ENCODE results near the gene CEP44. TPM values are rescaled to one million over a fixed set of nuclear protein-coding genes. Genes with fewer than 3 reads are reported as not detected.

CEP44 gene
- total and polyA plus RNA-seq, 2 of the 4 experiments (the other 2 are of a cell fraction), result 3.5 to 9.5 TPM

GRCh38 chr4:174304664-174305063 is 21.0 kb downstream of the CEP44 start:
- no CpG with 5 or more reads among the region's 1 CpG for WGBS, 2 experiments (ENCODE audit: extremely low coverage in 2 of 2, insufficient read length in 1 of 2)
- BruUV-seq (replicated peaks), result no TSS peak
- POLR2A ChIA-PET (ENCODE audit: unreplicated experiment), result no interaction called here

More at GRCh38 chr4:174304664-174305063, 21.0 kb downstream of the CEP44 start:
- H3K36me3 ChIP-seq (ENCODE audit: control insufficient read depth, insufficient read depth, low read length), result no peaks in the 10 kb centered on the region
- no peak overlapping the region for H3K4ac ChIP-seq (ENCODE audit: low read depth, low read length)
- no peak overlapping the region for H3K27ac ChIP-seq (ENCODE audit: insufficient read depth, low read length)
- DNase-seq (no peak), ATAC-seq (ENCODE audit: low read depth) (no peak)
- H3K4me3 ChIP-seq (ENCODE audit: insufficient read depth, low read depth, low read length), result no peak overlapping the region
- no peak overlapping the region for H2BK5ac ChIP-seq (ENCODE audit: low read depth, low read length, poor library complexity, severe bottlenecking)
- H3K9me1 ChIP-seq (ENCODE audit: insufficient read depth, low read length), result no peaks in the 10 kb centered on the region
- H2AK9ac ChIP-seq (replicated peaks; ENCODE audit: low read depth, low read length, poor library complexity), result no peak overlapping the region
- no peak overlapping the region for H2BK20ac ChIP-seq (ENCODE audit: low read depth, low read length)
- no peak overlapping the region for H2AK5ac ChIP-seq (ENCODE audit: low read depth, low read length)
- intact Hi-C loops (cut with micrococcal nuclease), result no loop called here
- no peak overlapping the region for H4K8ac ChIP-seq (ENCODE audit: low read depth in 2 of 2, low read length in 2 of 2)
- H2BK120ac ChIP-seq (ENCODE audit: low read depth, low read length), result no peak overlapping the region
- in situ Hi-C loops (cut with MboI; ENCODE audit: low sequenced_read_pairs), result loop anchor here (25.0 kb wide), 1 partner anchor 792 kb away; no protein-coding TSS in a partner anchor
- no peak overlapping the region for H3K4me2 ChIP-seq (ENCODE audit: low read depth, low read length)
- CTCF ChIA-PET, result no interaction called here
- no peak overlapping the region for H3K23ac ChIP-seq (ENCODE audit: low read depth, low read length)
- no peak overlapping the region for H2BK15ac ChIP-seq (ENCODE audit: low read depth, low read length)
- H4K20me1 ChIP-seq (ENCODE audit: insufficient read depth, low read length), result no peaks in the 10 kb centered on the region
- no peak for TF ChIP-seq NFE2L2 (IDR thresholded peaks at IDR 0.05; ENCODE audit: low read depth, low read length)
- no peak overlapping the region for H3K18ac ChIP-seq (ENCODE audit: low read depth, low read length)
- no peak overlapping the region for H2AFZ ChIP-seq (replicated peaks; ENCODE audit: low read length, poor library complexity)
- H4K91ac ChIP-seq (ENCODE audit: insufficient read depth, low read depth, low read length), result no peak overlapping the region
- H3K4me1 ChIP-seq (ENCODE audit: control insufficient read depth, insufficient read depth, low read length), result no peaks in the 10 kb centered on the region
- H4K5ac ChIP-seq (ENCODE audit: low read depth, low read length), result no peak overlapping the region
- no peak overlapping the region for H3K14ac ChIP-seq (replicated peaks; ENCODE audit: low read depth, low read length)
- H3K27me3 ChIP-seq (ENCODE audit: control insufficient read depth, insufficient read depth, low read length), result no peaks in the 10 kb centered on the region
- H3K56ac ChIP-seq (ENCODE audit: extremely low read depth, insufficient read depth, low read length), result no peak overlapping the region
- dilution Hi-C loops (cut with HindIII; ENCODE audit: low sequenced_read_pairs, unreplicated experiment), result no loop called here
- no peak overlapping the region for H3K9ac ChIP-seq (ENCODE audit: low read depth, low read length)
- H3K9me3 ChIP-seq (ENCODE audit: control insufficient read depth, insufficient read depth, low read length), result no peaks in the 10 kb centered on the region
- no peaks in the 10 kb centered on the region for H3K79me1 ChIP-seq (ENCODE audit: low read depth in 1 of 2, low read length in 2 of 2)
